ENCODE data around the gene LGALS3BP. TPM values are rescaled to one million over a fixed set of nuclear protein-coding genes. Genes with fewer than 3 reads are reported as not detected.

LGALS3BP gene
- total and polyA plus RNA-seq, 12 donors = 196 to 852 (median 545) TPM

- peaks cover 8 to 47% (median 41%) of the 10 kb centered on the region in 9 donors for H3K4me1 ChIP-seq
- TF ChIP-seq CTCF (IDR thresholded peaks at IDR 0.05) = no peak
- ATAC-seq (peak in 1 of 8 donors; percentile 9), DNase-seq (peak in 1 of 2 donors; percentile 14)
- intact Hi-C loops (cut with DNase I) = loop anchor here in 3 of 10 donors (10.0 kb wide), 2 partner anchors 75 to 385 kb away; no protein-coding TSS in a partner anchor
- H3K4me3 ChIP-seq = peak overlapping the region; percentile 65 to 92 (median 74)
- H3K27ac ChIP-seq = peak overlapping the region in 9 of 10 donors; percentile 83 to 96 (median 92)
- H3K9me3 ChIP-seq = no peaks in the 10 kb centered on the region
- H3K36me3 ChIP-seq = peaks cover 0 to 16% (median 0%) of the 10 kb centered on the region in 9 donors
- H3K27me3 ChIP-seq = no peaks in the 10 kb centered on the region
- WGBS, 2 donors = 63 to 64% methylated on average over 7 of the region's 7 CpGs
Observed at GRCh38 chr17:79010304-79010646, 30.6 kb upstream of the LGALS3BP start.

- TF ChIP-seq CTCF (IDR thresholded peaks at IDR 0.05) = no peak
- peak within 1 kb of the TSS; percentile 79 to 96 (median 92) for H3K27ac ChIP-seq
- H3K27me3 ChIP-seq = no peaks in the 10 kb centered on the region
- H3K4me3 ChIP-seq = peak within 1 kb of the TSS; percentile 65 to 92 (median 74)
- no peaks in the 10 kb centered on the region for H3K9me3 ChIP-seq
- H3K4me1 ChIP-seq = peaks cover 8 to 49% (median 42%) of the 10 kb centered on the region in 9 donors
- peak; percentile 81 to 89 for DNase-seq
- intact Hi-C loops (cut with DNase I) = loop anchor here in 3 of 10 donors (10.0 kb wide), 2 partner anchors 75 to 385 kb away; no protein-coding TSS in a partner anchor
- peaks cover 0 to 16% (median 0%) of the 10 kb centered on the region in 9 donors for H3K36me3 ChIP-seq
- peak; percentile 94 to 98 (median 96) for ATAC-seq
- 1% methylated on average over 71 to 73 of the region's 73 CpGs for WGBS, 2 donors
Observed at GRCh38 chr17:79009397-79010303, 29.9 kb upstream of the LGALS3BP start, which contains the start of gene CANT1. TSS of gene CANT1 (minus strand) at chr17:79009764. CDS start at chr17:78997622, 12,142 bp downstream.

GRCh38 chr17:79008666-79009387, 29.1 kb upstream of the LGALS3BP start:
- no peak for TF ChIP-seq CTCF (IDR thresholded peaks at IDR 0.05)
- no peaks in the 10 kb centered on the region for H3K27me3 ChIP-seq
- 36 to 46% methylated on average over 7 of the region's 7 CpGs for WGBS, 2 donors
- no peak for DNase-seq
- H3K27ac ChIP-seq = peak overlapping the region in 9 of 10 donors; percentile 83 to 96 (median 92)
- peak in 5 of 8 donors; percentile 8 to 28 (median 9) for ATAC-seq
- H3K9me3 ChIP-seq = no peaks in the 10 kb centered on the region
- intact Hi-C loops (cut with DNase I) = no loop called here
- peaks cover 8 to 49% (median 42%) of the 10 kb centered on the region in 9 donors for H3K4me1 ChIP-seq
- H3K4me3 ChIP-seq = peak overlapping the region; percentile 65 to 92 (median 74)
- H3K36me3 ChIP-seq = peaks cover 0 to 16% (median 0%) of the 10 kb centered on the region in 9 donors

Measured in heart right ventricle (tissue), 16 donors.